Measurements from ENCODE around the gene EEF1AKMT2.

Gene EEF1AKMT2

GRCh38 chr10:124735491-124736286, 56.0 kb downstream of the EEF1AKMT2 start:
- no peak for TF ChIP-seq CTCF (IDR thresholded peaks at IDR 0.05; ENCODE audit: extremely low read depth, insufficient read depth, missing control alignments)
- in situ Hi-C loops (cut with MboI; ENCODE audit: low pct_unique_long_range_greater_than_20kb, low sequenced_read_pairs, unreplicated experiment): loop anchor here (10.0 kb wide), 1 partner anchor 101 kb away; no protein-coding TSS in a partner anchor
- no peak for DNase-seq (ENCODE audit: low spot score)

- no peak for DNase-seq (ENCODE audit: low spot score)
- TF ChIP-seq CTCF (IDR thresholded peaks at IDR 0.05; ENCODE audit: extremely low read depth, insufficient read depth, missing control alignments): no peak
- in situ Hi-C loops (cut with MboI; ENCODE audit: low pct_unique_long_range_greater_than_20kb, low sequenced_read_pairs, unreplicated experiment): loop anchor here (10.0 kb wide), 1 partner anchor 100 kb away; no protein-coding TSS in a partner anchor
Measured at GRCh38 chr10:124734311-124735166, 57.1 kb downstream of the EEF1AKMT2 start.

GRCh38 chr10:124733571-124734245, 58.0 kb downstream of the EEF1AKMT2 start:
- no peak for TF ChIP-seq CTCF (IDR thresholded peaks at IDR 0.05; ENCODE audit: extremely low read depth, insufficient read depth, missing control alignments)
- in situ Hi-C loops (cut with MboI; ENCODE audit: low pct_unique_long_range_greater_than_20kb, low sequenced_read_pairs, unreplicated experiment): loop anchor here (10.0 kb wide), 1 partner anchor 99 kb away; no protein-coding TSS in a partner anchor
- DNase-seq (ENCODE audit: low spot score): no peak

- no peak for TF ChIP-seq CTCF (IDR thresholded peaks at IDR 0.05; ENCODE audit: extremely low read depth, insufficient read depth, missing control alignments)
- in situ Hi-C loops (cut with MboI; ENCODE audit: low pct_unique_long_range_greater_than_20kb, low sequenced_read_pairs, unreplicated experiment): loop anchor here (10.0 kb wide), 1 partner anchor 98 kb away; no protein-coding TSS in a partner anchor
- DNase-seq (ENCODE audit: low spot score): peak; percentile 59
Measured at GRCh38 chr10:124732931-124733570, 58.6 kb downstream of the EEF1AKMT2 start.

- no peak for TF ChIP-seq CTCF (IDR thresholded peaks at IDR 0.05; ENCODE audit: extremely low read depth, insufficient read depth, missing control alignments)
- in situ Hi-C loops (cut with MboI; ENCODE audit: low pct_unique_long_range_greater_than_20kb, low sequenced_read_pairs, unreplicated experiment): loop anchor here (10.0 kb wide), 1 partner anchor 97 kb away; no protein-coding TSS in a partner anchor
- DNase-seq (ENCODE audit: low spot score): no peak
Measured at GRCh38 chr10:124731551-124731950, 60.1 kb downstream of the EEF1AKMT2 start.
